Uterus (tissue), 4 donors: Measurements from ENCODE around the gene TDRD9. TPM values are rescaled to one million over a fixed set of nuclear protein-coding genes. Genes with fewer than 3 reads are reported as not detected.

Experiments
- DNase-seq, 2 donors: peaks; one replicate each; pipeline ENCODE4 v3.0.0-alpha.2; 2019 to 2020
- H3K27ac ChIP-seq, 2 donors: fragments of 200-600 bp; sonication (generic); 1 replicate in 1 of 2; 2 replicates in 1 of 2; pipeline ENCODE4 v1.5.1; 2016 to 2018
- H3K27me3 ChIP-seq, 2 donors: fragments of 200-600 bp; sonication (generic); one replicate each; pipeline ENCODE4 v1.5.1; 2018 to 2019; ENCODE audit warnings: control low read depth in 1 of 2
- H3K36me3 ChIP-seq, 2 donors: fragments of 200-600 bp; sonication (generic); one replicate each; pipeline ENCODE4 v1.5.1; 2019; ENCODE audit warnings: control low read depth in 1 of 2
- H3K4me1 ChIP-seq, 2 donors: fragments of 200-600 bp; sonication (generic); one replicate each; pipeline ENCODE4 v1.5.1; 2018 to 2019; ENCODE audit warnings: control low read depth in 1 of 2
- H3K4me3 ChIP-seq, 2 donors: fragments of 200-600 bp; sonication (generic); 1 replicate in 1 of 2; 2 replicates in 1 of 2; pipeline ENCODE4 v1.5.1; 2018 to 2019; ENCODE audit warnings: mild to moderate bottlenecking in 1 of 2
- H3K9me3 ChIP-seq, 2 donors: fragments of 200-600 bp; sonication (generic); one replicate each; pipeline ENCODE4 v1.5.1; 2019; ENCODE audit warnings: control low read depth in 1 of 2
- CTCF ChIP-seq, 4 experiments: fragments of 200-600 bp in 2 of 4; fragments of 450-650 bp in 2 of 4; sonication (generic) in 2 of 4; IDR thresholded peaks; one replicate each; pipeline ENCODE4 v1.5.1; 2016 to 2019; ENCODE audit warnings: antibody characterized with exemption in 4 of 4, mild to moderate bottlenecking in 2 of 4, moderate library complexity in 1 of 4
- POLR2A ChIP-seq, 2 donors: fragments of 450-650 bp; IDR thresholded peaks; one replicate each; pipeline ENCODE4 v1.6.1; 2016; ENCODE audit warnings: antibody characterized with exemption in 2 of 2, mild to moderate bottlenecking in 1 of 2, moderate library complexity in 1 of 2
- intact Hi-C: fragments of 100-400 bp; cut with DNase I; formaldehyde crosslinking; loops from one replicate; pipeline ENCODE4 v1.15.1; 2023; ENCODE audit warnings: low total_unique reads
- total RNA-seq, 4 donors: library from RNA; depleted of rRNA in 3 of 4; stranded (reverse); fragments of >200 nt in 3 of 4; gene quantifications; one replicate each; pipeline versions ENCODE4 v1.1.0 to v1.2.4, GENCODE V29; 2014 to 2023
- donor health status: DM: yes; HTN: yes; CAD: no.

The TDRD9 gene
- total RNA-seq, 4 donors from 2014 or later, result 0.85 to 1.8 TPM; not detected in 2

DNA sequence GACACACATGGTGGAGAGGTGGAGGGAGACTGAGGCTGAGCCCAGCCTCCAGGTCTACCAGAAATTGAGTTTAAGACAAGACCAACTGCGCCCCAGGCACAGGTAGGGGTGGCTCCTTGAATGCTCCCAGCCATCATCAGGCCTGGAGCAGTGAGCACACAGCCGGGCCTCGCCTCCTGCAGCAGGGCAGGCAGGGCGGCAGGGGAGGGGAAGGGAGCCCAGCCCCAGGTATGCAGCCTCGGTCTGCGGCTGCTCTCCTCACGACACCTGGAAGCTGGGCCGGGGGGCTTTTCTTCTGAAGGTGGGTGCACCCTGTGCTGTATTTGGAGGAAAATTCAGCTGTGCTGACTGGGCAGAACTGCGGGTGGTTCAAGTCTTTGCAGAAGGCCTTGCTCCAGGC is 29.5 kb upstream of the TDRD9 start:
- Histone ChIP-seq H3K36me3 (no peaks in the 10 kb centered on the region), H3K4me3 (no peak overlapping the region), H3K4me1 (no peaks in the 10 kb centered on the region), H3K9me3 (no peaks in the 10 kb centered on the region), H3K27ac (no peak overlapping the region), H3K27me3 (no peaks in the 10 kb centered on the region)
- no peak for DNase-seq
- TF ChIP-seq CTCF (IDR thresholded peaks at IDR 0.05) (no peak), POLR2A (IDR thresholded peaks at IDR 0.05) (no peak)
- intact Hi-C loops, result no loop called here

DNA sequence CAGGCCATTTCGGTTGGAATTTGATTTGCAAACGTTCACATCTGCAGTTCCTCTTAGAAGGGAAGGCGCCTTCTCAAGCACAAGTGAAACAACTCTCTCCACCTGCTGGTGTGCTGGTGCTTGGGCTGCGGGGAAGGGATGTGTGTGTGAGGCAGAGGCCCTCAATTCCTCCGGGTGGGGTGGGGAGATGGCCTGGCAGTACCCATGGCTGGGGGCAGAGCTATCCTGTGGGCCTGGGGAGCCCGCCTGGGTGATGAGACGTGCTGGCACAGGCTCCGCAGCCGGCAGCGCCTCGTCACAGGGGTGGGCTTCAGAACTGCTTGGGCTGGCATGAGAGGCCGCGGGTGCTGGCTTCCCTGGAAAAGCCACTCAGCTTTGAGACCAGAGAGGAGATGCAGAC is 28.9 kb upstream of the TDRD9 start:
- no peaks in the 10 kb centered on the region for H3K36me3 ChIP-seq
- no peaks in the 10 kb centered on the region for H3K27me3 ChIP-seq
- no peak for TF ChIP-seq POLR2A (IDR thresholded peaks at IDR 0.05)
- no peaks in the 10 kb centered on the region for H3K4me1 ChIP-seq
- no peak overlapping the region for H3K4me3 ChIP-seq
- no peak for DNase-seq
- intact Hi-C loops, result no loop called here
- H3K9me3 ChIP-seq, result no peaks in the 10 kb centered on the region
- H3K27ac ChIP-seq, result no peak overlapping the region

DNA sequence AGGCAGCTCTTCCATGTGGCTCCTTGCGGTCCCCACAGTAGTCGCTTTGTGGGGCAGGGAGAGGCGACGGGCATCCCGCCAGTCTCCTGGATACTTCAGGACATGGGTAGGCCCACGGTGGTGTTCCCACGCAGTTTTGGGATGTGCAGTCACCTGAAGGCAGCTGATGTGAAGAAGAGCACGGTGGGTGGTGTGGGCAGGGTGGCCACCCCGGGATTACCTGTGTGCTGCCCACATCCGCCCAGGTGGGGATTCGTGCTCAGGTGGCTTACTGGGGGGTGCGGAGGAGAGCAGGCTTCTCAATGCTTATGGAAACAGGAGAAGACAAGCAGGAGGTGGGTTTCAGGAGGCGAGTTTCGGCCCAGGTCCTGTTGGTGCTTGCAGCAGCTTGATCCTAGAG is 28.4 kb upstream of the TDRD9 start:
- H3K9me3 ChIP-seq, result no peaks in the 10 kb centered on the region
- TF ChIP-seq POLR2A (IDR thresholded peaks at IDR 0.05) (no peak), CTCF (IDR thresholded peaks at IDR 0.05) (no peak)
- intact Hi-C loops, result loop anchor here (10.0 kb wide), 1 partner anchor 95 kb away; no protein-coding TSS in a partner anchor

DNA sequence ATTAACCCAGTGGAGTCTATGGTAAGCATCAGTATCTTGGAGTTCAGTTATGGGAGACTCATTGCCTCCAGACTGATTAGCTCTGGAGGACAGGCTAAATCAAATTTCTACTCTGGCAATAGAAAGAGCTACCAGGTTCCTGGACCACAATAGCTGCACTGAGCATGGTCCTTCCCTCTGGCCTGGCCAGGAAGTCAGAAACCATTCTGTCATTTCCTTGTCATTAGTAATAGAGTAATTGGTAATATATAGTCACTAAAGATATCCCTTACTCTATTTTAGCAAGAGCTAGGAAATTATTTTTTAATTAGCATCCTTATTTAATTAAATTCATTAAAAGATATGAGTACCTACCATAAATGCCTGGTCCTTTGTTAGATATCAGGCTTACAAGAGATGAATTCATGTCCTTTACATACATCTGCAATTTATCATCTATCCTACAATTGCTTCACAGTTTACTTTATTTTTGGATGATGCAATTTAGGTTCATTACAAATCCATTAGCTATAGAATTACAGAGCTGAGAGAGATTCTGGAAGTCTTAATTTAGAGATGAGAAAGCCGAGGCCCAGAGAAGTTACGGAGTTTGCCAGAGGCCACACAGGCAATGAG is 23.7 kb upstream of the TDRD9 start:
- intact Hi-C loops, result loop anchor here (10.0 kb wide), 1 partner anchor 100 kb away; no protein-coding TSS in a partner anchor

More for the DNA sequence above, 28.4 kb upstream of the TDRD9 start:
- Histone ChIP-seq H3K4me3 (no peak overlapping the region), H3K27ac (no peak overlapping the region), H3K36me3 (no peaks in the 10 kb centered on the region), H3K27me3 (no peaks in the 10 kb centered on the region), H3K4me1 (no peaks in the 10 kb centered on the region)
- DNase-seq, result no peak

GRCh38 chr14:103905842-103906456 is 22.3 kb upstream of the TDRD9 start:
- Histone ChIP-seq H3K4me3 (no peak overlapping the region), H3K27ac (no peak overlapping the region), H3K27me3 (no peaks in the 10 kb centered on the region), H3K9me3 (no peaks in the 10 kb centered on the region), H3K4me1 (no peaks in the 10 kb centered on the region), H3K36me3 (no peaks in the 10 kb centered on the region)
- TF ChIP-seq POLR2A (IDR thresholded peaks at IDR 0.05) (no peak), CTCF (IDR thresholded peaks at IDR 0.05) (no peak)
- DNase-seq, result no peak
- intact Hi-C loops, result loop anchor here (10.0 kb wide), 1 partner anchor 101 kb away; no protein-coding TSS in a partner anchor

More for the DNA sequence above, 23.7 kb upstream of the TDRD9 start:
- Histone ChIP-seq H3K36me3 (no peaks in the 10 kb centered on the region), H3K4me3 (no peak overlapping the region), H3K27ac (no peak overlapping the region), H3K9me3 (no peaks in the 10 kb centered on the region), H3K27me3 (no peaks in the 10 kb centered on the region), H3K4me1 (no peaks in the 10 kb centered on the region)
- no peak for DNase-seq
- TF ChIP-seq POLR2A (IDR thresholded peaks at IDR 0.05) (no peak), CTCF (IDR thresholded peaks at IDR 0.05) (no peak)
